ENCODE data around the gene NT5C3B.
"Not testable (repeated sequence)": the region's sequence is repeated elsewhere in the genome, so short reads cannot be mapped to it uniquely, and the experiment has no call there.

NT5C3B gene

GRCh38 chr17:41837761-41838538, 1.9 kb upstream of the NT5C3B start, which contains the start of gene KLHL10:
KLHL10 (plus strand) TSS chr17:41837825; CDS start chr17:41837933, 108 bp downstream.
- DNase-seq = no peak

DNA sequence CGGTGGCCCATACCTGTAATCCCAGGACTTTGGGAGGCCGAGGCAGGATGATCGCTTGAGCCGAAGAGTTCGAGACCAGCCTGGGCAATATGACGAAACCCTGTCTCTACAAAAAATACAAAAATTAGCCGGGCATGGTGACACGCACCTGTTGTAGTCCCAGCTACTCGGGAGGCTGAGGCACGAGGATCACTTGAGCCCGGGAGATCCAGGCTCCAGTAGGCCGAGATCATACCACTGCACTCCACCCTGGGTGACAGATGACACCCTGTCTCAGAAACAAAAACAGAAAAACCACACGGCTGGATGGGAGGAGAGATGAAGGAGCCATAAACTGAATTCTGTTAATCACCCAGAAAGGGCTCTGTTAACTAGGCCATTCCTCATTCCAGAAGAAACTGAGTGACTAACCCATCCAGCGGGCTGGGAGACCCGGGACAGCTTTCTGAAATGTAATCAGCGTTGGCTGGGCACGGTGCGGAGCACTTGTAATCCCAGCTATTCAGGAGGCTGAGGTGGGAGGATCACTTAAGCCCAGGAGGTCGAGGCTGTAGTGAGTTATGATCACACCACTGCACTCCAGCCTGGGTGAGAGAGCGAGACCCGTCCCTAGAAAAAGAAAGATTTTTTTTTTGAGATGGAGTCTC, 641 bp upstream of the NT5C3B start:
- no peak for DNase-seq

DNA sequence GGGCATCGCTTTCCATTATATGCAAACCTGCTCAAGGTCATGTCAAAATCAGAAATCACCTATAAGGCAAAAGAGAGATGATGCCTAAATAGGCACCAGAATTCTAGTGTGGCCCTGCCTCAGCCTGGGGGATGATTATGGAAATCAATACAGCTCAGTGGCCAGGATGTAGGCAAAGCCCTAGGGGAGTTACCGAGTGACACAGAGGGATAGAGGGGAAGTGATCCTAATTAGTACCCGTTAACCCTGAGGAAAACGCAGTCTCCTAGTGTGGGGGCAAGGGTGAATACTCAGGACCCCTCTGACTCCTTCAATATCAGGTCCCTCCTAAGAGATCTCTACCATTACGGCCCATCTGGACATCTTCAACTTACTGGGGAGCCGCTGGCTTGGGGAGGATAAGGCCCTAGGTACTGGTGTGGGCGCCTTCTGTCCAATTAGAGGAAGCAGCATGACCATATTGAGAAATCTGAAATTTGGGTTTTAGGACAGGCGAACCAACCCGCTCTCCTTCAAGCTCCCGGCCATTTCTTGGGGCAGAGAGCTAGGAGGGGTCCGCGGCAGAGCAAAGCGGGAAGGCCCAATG, 725 bp downstream of the NT5C3B start:
- DNase-seq = peak; percentile 37

GRCh38 chr17:41829961-41830360, 6.1 kb downstream of the NT5C3B start:
- not testable (repeated sequence) for DNase-seq

DNA sequence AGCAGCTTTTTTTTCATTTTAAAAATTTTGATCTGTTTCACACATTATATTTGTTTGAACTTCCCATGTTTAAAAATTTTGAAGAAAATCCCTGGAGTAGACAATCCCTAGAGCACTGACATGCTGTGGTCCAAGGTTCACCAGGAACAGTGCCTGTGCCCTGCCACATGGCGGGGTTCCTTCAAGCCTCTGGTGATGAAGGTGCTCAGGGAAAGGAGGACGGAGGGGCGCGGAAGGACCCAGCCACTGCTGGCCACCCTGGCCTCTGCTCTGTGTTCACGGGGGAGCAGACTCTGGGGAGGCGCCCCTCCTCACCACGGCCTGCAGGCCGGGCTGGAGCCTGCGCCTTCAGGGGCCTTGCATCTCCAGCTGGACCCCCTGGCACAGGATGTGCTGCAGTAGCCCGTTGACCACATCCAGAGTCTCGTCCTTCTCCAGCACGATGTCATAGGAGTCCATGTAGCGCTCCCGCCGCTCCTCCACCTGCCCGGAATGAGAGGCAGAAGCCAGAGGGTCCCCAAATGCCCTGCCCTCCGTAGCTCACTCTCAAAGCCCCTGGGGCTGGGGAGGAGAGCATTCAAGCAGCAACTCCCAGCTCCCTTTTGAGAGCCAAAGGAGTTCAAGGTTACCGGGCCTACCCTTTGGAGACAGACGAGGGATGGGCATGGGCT, 10.7 kb downstream of the NT5C3B start:
- no peak for DNase-seq

- no peak for DNase-seq
Observed at GRCh38 chr17:41824086-41824485, 11.9 kb downstream of the NT5C3B start.

DNA sequence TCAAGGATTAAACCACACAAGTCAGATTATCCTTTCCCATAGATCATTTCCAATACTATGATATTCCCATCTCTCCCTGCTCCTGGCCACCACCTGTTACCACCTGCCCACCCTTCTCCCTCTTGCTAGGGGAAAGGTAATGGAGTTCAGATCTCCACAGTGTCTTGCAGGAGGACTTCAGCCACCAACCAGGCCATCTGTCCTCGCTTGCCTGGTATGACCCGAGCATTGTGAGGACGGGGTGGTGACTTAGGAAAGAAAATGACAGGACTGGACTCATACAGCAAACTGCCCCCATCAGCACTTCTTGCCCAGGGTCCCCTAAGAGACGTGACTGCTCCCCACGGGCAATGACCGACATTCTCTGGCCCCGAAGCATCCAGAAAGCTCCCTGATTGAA, 12.5 kb downstream of the NT5C3B start:
- no peak for DNase-seq

DNA sequence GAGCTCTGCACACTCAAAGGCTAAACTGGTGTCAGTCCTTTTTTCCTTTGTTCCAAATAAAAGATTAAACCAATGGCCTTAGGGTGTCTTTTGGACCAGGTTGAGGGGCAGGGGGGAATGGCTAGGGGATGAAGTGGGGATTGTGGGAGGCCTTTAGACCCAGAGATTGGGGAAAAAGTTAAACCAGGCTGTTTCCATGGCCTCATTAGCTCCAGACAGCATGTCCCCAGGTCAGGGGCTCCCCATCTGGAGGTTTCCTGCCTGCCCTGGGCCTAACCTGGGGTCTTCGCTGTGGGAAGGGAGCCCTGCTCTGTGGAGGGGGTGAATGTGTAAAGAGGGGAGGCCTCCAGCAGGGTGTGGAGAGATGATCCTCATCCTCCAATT, 12.9 kb downstream of the NT5C3B start:
- no peak for DNase-seq

GRCh38 chr17:41822216-41823140, 13.6 kb downstream of the NT5C3B start:
- no peak for DNase-seq

GRCh38 chr17:41821776-41822175, 14.3 kb downstream of the NT5C3B start:
- no peak for DNase-seq

DNA sequence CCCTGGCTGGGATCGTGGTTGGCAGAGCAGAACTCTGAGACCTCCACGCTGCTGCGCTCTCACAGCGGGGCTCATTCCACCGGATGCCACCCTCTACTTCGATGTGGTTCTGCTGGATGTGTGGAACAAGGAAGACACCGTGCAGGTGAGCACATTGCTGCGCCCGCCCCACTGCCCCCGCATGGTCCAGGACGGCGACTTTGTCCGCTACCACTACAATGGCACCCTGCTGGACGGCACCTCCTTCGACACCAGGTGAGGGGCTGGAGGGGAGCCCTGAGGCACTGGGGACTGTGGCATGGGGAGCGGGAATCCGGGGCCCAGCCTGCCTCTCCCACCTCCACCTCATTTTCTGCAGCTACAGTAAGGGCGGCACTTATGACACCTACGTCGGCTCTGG, 18.0 kb downstream of the NT5C3B start:
- DNase-seq = no peak

DNA sequence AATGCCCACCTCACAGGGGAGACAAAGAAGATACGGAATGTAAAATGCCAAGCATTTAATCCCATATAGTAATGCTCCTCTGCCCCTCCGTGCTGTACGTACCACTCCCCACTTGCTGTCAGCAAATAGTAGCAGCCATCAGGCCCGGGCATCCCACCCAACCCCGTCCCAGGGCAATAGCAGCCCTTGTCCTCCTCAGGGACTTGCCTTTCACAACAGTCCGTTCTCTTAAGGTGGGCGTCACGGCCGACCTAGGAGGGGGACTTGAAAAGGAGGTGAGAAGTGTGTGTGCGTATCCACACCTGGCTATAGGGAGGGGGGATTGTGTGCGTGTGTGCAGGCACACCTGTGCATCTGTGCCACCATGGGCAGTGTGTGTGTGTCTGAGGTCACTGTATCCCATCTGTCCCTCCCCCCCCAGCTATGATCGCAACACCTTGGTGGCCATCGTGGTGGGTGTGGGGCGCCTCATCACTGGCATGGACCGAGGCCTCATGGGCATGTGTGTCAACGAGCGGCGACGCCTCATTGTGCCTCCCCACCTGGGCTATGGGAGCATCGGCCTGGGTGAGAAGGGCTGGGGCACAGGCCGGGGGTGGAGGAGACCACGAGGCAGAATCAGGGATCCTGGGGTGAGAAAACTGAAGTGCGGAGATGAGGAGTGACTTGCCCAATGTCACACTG, 19.3 kb downstream of the NT5C3B start:
- no peak for DNase-seq

DNA sequence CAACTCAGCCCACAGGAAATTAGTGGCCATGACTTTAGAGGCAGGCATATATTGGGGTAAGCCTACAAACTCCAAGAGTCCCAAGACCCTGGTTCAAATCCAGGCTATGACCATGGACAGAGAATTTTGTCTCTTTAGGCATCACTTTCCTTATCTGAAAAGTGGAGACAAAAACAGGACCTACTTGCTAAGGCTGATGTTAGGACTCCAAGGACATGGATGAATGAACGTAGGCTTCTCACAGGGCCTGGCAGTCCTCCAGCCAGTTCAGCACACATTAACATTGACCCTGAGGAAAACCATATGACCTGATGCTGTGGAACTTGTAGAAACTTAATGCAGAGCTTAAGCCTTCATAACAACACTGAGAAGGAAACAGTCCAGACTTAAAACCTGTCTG, 21.8 kb downstream of the NT5C3B start:
- peak; percentile 39 for DNase-seq

- DNase-seq = no peak
Observed at GRCh38 chr17:41813699-41814124, 22.3 kb downstream of the NT5C3B start.

- no peak for DNase-seq
Observed at GRCh38 chr17:41813152-41813680, 22.8 kb downstream of the NT5C3B start.

- DNase-seq = peak; percentile 90
Observed at GRCh38 chr17:41812381-41813151, 23.5 kb downstream of the NT5C3B start, which contains the start of gene FKBP10. FKBP10 (plus strand) TSS chr17:41813004; CDS start chr17:41813035, 31 bp downstream.

GRCh38 chr17:41811549-41812380, 24.3 kb downstream of the NT5C3B start, which contains the start of gene P3H4:
P3H4 (minus strand) TSS chr17:41811949; CDS start chr17:41811915, 34 bp downstream.
- peak; percentile 80 for DNase-seq

DNA sequence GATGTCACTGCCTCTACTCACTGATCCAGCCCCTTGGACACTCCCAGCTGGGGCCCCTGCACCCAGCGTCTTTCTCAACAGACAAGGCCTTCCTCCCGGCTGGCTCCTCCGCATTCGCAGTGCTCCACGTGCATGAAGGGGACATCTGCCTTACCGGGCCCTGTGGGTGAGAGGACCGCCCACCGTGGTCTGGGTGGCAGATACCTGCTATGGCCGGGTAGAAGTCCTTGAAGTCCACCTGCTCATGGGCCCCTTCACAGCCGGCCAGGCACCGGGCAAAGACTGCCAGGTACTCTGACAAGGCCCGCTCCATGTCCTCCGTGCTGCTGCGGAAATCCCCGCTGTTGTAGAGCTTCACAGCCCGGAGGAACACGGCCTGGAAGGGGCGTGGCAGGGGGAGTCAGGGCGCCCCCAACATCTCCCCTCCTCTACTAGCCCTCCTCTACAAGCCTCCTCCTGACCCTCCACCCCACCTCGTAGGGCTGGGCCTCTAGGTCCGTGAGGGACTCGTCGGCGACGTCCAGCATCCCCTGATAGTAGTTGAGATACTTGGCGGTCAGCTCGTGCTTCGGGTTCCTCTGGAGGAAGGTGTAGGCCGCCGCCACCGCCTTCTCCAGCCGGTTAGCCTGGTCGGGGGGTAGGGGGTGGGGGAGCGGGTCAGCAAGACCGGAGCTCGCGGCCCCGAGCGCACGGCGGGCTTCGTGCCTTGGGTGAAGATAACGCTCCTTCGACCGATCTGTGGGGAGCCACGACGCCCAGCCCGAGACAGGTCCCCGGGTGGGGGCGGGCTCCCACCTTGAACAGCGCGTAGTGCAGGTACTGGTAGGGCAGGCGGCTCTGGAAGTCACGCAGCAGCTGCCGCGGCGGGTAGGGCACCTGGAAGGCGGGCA, 25.1 kb downstream of the NT5C3B start:
- no peak for DNase-seq

Measured in EL (cell line).